ENCODE data around the gene EFHD1.
"Not testable (repeated sequence)": the region's sequence is repeated elsewhere in the genome, so short reads cannot be mapped to it uniquely, and the experiment has no call there.

Gene EFHD1

DNA sequence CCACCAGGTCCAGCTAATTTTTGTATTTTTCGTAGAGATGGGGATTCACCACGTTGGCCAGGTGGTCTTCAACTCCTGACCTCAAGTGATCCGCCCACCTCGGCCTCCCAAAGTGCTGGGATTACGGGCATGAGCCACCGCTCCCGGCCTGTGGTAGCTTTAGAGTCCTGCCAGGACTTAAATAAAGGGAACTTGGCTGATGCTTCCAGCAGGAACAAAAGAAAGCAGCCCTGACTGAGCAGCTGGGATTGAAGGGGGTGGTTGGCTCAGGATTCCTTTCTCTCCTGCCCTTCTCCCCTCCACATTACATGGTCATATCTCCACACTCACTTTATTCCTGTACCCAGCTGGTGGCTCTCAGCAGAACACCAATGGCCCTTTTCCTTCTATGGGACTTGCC is 20.0 kb downstream of the EFHD1 start:
- DNase-seq: no peak

DNA sequence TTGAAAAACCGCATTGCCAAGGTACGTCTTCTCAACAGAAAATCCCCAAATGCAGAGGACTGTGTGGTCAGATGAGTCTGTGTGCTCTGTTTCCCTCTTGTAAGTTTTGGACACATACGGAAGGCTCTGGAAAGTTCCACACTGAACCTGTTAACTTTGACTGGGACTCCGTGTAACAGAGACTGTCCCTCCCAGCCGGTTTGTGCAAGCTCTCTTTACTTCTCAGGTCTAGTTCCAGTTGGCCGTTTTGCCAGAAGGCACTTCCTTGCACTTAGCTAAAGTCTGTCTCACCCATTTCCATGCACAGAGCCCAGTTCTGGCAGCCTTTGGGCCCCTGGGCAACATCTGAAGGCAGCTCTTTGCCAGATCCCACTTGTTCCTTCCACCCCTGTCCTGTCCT is 22.0 kb downstream of the EFHD1 start:
- DNase-seq: no peak

DNA sequence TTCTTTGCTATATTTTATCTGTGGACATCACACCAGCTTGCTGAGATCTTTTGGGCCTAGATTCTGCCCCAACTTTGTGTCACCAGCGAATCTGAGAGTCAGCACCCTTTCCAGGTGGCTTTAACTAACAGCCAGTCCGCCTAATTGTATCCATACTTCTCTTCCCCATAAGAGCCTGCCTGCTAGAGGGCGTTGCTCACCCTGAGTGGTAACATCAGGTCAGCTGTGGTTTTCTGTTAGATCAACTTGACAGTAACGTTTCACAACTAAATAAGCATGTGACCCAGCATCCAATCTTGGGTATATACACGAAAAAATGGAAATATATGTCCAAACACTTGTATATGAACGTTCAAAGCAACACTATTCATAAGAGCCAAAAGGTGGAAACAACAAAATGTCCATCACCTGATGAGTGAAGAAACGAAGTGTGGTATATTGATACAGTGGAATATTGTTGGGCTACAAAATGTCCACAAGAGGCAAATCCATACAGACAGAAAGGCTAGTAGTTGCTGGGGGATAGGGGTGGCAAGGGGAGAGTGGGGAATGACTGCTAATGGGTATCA is 24.9 kb downstream of the EFHD1 start:
- DNase-seq: no peak

DNA sequence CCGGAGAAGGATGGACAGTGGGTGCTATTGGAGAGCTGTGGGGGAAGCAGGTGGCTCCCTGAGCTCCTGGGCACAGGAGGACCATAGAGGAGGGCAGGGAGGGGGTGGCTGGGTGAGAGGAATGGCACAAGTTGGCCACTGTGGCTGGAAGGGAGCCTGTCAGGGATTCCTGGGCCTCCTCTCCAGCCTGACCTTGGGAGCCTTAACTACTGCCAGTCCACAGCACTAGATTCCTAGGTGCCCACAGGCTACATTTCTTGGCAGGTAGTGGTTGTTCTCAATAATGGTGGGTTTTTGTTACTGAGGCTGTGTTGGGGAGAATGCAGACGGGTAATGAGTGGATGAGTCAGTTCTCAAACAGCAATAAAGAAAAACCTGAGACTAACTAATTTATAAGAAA is 26.0 kb downstream of the EFHD1 start:
- no peak for DNase-seq

DNA sequence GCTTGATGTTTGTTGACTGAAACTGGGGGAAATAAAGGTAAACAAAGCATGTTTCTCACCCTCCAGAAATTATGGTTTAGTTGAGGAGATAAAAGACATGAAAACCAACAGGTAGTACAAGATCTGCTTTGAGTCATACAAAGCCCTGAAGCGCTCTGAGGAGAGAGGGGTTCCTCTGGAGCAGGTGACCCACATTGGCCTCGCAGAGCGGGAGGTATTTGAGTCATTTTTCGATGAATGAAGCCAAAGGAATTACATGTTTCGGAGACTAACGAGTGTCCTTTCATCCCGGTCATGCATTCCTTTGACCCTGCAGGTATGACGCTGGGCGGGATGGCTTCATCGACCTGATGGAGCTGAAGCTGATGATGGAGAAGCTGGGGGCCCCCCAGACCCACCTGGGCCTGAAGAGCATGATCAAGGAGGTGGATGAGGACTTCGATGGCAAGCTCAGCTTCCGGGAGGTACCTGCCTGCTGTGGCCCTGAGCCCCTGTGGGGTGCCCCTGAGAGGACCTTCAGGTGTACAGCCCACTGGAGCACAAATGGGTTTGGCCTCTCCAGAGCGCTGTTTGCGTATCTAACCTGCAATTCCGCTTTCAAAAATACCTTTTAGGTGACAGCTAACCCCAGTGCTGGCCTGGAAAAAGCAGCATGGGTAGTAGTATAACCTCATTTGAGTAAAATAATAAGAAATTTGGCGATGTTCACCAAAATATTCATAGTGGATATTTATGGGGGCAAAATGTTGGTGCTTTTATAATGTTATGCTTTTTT is 29.3 kb downstream of the EFHD1 start:
- DNase-seq: no peak

DNA sequence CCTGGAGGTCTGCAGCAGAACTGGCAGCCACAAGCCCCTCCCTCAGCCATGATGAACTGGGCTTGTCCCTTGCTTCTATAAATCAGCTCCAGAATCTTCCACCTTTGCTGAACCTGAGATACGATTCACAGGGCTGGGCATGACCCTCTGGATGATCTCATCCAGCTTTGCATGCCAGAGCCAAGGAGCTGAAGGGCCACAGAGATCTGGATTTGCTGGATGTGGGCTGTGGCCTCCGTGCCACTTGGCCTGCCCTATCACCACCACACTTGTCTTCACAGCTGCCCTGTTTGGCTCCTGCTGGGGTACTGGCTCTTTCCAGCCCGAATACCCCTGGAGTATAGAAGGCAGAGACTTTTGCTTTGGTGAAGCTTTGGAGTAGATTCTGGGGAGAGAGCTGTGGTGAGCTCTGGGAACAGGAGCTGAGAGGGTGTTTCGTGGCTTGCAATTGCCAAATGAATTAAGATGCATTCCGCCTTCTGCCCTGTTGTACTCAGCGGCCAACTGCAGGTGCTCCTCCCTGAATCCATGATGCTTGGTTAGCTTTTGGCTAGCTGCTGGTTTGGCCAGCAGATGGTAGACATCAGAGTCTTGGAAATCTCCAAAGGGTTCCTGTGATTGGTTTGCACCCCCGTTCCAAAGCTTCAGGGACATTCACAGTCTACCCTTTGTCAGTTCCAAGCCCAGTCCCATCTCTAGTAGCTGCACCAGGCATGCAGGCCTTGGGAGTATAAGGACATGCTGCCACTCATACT is 32.8 kb downstream of the EFHD1 start:
- DNase-seq: no peak

DNA sequence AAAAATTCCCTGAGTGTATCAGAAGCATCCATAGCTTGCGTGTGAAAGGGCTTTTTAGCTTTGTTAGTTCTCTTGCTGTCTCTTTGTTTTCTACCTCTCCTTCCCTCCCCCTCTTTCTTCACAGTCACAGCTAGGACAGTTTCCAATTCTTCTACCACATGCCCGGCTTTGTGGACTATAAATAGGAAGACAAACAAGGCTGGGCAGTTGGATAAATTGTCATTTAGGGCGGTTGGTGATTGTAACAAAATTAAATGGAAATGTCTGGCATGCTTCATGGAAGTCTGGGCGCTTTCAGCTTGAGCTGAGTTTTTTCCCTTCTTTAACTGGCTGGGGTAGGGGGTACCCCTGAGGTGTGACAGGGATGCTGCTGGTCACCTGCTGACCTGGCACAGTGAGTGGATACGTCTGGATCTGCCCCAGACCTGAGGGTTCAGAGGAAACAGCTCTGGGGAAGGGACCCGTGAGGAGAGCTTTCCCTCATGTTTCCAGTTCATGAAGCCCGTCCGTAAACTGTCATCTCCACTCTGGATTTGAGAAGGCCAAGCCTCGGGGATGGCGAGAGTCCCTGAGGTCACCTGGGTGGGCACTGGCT is 34.7 kb downstream of the EFHD1 start:
- DNase-seq: no peak

DNA sequence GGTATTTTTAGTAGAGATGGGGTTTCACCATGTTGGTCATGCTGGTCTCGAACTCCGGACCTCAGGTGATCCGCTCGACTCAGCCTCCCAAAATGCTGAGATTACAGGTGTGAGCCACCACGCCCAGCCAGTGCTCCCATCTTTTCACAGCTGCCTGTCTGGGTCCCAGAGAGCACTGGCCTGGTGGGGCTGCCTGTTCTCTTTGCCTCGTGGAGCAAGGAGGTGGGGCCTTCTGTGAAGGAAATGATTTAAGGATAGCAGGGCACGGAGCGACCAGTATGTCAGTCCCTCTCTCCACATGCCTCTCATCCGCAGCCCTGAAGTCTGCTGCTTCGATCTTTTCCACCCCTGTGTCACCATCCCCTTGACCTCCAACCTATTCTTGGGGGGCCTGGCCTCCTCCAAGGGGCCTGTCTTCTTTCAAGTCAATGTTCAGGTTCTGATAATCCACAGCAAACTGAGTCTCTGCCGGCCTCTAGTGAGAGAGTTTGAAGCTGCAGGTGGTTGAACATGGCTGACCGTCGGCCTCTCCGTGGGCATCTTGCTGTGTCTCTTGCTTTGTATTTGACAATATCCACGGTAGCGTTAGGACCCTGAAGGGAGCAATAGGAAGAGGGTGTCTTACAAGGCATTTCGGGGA is 35.5 kb downstream of the EFHD1 start:
- no peak for DNase-seq

DNA sequence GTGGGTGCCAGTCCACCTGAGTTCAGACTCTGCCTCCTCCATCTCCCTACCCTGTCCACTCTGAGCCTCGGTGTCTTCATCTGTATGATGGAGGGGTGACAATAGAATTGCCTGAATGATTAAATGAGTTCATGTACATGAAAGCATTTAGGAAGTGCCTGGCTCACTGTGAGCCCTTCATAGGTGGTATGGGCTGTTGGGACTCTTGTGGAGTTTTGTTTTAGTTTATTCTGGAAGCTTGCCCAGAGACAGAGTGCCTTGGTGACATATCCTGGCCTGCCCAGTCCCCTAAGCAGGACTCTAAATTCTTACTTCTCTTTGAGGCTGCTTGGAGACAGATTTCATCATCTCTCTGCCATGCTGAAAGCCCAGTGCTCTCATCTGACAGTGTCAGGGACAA is 39.2 kb downstream of the EFHD1 start:
- no peak for DNase-seq

DNA sequence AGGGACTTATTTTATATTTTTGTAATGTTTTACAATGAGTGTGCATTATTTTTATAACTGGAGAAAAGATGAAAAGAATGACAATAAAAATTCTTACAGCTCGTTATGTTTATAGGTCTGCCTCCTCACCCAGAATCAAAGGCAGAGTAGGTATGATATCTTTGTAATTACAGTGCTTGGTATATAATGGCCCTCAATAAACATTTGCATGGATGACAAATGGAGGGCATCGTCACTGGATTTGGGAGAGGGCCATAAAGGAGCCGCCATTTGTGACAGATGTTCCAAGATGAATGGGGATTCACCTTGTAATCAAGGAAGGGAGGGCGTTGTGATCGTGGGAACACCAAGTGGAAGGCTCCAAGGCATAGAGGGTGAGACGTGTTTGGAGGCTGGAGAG is 41.1 kb downstream of the EFHD1 start:
- no peak for DNase-seq

DNA sequence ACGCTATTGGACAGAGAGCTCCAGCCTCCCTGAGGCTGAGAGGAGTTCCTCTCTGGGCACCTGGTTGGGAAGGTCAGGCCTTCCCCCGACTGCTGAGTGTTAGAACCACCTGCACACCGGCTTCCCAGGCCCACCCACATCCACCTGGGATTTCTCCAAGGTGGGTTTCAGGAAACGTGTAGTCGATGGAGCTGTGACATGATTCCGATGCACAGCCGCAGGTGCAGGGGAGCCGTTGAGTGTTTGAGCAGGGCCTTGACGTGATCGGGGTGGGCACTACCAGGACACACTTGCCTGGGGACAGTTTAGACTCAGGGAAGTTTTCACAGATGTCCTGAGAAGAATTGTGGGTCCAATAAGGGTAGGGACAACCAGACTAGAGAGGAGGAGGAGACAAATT is 42.0 kb downstream of the EFHD1 start:
- DNase-seq: no peak

DNA sequence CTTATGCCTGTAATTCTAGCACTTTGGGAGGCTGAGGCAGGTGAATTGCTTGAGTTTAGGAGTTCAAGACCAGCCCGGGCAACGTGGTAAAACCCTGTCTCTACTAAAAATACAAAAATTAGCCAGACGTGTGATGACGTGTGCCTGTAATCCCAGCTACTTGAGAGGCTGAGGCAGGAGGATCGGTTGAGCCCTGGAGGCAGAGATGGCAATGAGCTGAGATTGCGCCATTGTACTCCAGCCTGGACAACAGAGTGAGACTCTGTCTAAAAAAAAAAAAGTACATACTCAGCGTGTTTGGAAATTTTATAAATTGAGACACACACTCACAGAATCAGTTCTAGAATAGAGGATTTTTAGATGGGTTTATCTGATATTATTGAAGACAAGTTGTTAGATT is 46.6 kb downstream of the EFHD1 start:
- DNase-seq: no peak

DNA sequence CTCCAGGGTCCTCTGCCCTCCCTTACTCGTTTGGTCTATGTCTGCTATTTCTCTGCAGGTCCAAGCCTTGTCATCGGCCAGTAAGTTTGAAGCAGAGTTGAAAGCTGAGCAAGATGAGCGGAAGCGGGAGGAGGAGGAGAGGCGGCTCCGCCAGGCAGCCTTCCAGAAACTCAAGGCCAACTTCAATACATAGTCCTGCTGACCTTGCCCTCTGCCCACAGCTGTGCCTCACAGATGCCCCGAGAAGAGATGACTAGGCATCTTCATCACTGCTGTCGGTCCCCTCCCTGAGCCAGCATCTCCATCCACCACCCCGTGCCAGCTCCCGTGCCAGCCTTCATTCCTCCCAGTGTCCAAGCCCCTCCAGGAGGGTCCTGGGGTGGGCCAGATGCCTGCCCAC is 48.1 kb downstream of the EFHD1 start:
- DNase-seq: no peak

DNA sequence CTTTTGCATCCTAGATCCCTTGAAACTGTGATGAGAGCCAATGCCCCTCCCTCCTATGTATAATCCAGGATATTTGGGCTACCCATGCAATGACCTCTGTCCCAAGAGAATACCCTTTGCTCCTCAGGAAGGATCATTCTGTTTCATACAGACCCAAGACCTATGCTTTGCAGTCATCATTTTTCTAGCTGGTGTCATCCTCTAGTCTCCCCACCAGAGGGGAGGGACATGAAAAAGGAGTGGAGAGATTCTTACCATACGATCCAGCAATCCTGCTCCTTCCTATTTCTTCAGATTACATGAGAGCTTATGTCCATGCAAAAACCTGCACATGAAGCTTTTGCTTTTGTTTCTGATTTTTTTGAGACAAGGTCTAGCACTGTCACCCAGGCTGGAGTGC is 50.0 kb downstream of the EFHD1 start:
- no peak for DNase-seq

DNA sequence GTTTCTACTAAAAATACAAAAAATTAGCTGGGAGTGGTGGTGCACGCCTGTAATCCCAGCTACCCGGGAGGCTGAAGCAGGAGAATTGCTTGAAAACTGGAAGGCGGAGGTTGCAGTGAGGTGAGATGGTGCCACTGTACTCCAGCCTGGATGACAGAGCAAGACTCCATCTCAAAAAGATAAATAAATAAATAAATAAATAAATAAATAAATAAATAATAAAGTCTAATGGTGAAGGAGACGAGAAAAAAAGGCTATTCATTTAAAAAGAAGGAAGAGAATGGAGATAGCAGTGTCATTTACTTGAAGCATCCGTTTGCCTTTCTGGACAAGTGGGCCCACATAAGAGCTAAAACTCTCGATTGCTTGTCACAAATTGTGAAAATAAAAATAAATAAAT is 52.0 kb downstream of the EFHD1 start:
- DNase-seq: not testable (repeated sequence)

DNA sequence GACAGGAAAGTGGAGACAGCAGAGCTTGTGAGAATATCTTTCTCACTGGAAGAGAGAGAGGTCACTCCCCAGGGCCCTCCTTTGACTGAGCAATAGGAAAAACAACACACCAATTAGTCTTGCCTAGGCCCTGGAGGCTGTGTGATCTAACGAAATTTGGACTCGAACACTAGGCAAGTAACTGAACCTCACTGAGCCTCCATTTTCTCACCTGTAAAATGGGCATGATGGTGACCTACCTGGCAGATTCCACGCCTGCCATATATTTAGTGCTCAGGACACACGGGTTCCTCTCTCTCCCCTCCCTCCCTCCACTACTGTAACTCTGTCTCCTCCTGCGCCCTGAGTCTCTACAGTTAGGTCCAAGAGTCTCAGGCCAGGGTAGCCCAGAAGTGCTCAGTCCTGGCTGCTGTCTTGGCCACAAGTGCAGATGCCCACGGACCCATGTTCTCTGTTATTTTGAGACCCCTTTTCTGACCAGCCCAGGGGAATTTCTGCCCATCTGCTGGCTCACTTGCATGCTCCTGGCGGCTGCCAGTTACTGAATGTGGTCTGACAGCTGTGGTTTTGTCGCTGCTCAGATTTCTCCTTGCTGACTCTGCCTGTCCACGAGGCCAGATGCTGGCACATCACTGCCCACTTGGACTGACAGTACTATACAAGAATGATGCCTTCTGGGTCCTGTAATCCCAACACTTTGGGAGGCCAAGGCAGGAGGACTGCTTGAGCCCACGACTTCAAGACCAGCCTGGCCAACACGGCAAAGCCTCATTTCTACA is 54.2 kb downstream of the EFHD1 start:
- DNase-seq: no peak

DNA sequence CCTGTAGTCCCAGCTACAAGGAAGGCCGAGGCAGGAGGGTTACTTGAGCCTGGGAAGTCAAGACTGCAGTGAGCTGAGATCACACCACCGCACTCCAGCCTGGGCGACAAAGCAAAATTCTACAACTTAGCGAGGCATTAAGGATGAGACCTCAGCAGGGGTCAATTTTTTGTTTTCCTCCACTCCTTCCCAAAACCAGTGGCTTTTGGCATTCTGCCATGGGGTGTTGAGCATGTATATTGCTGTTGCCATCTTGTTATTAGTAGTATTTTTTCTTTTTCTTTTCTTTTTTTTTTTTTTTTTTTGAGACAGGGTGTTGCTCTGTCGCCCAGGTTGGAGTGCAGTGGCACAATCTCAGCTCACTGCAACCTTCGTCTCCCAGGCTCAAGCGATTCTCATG is 54.8 kb downstream of the EFHD1 start:
- DNase-seq: no peak

DNA sequence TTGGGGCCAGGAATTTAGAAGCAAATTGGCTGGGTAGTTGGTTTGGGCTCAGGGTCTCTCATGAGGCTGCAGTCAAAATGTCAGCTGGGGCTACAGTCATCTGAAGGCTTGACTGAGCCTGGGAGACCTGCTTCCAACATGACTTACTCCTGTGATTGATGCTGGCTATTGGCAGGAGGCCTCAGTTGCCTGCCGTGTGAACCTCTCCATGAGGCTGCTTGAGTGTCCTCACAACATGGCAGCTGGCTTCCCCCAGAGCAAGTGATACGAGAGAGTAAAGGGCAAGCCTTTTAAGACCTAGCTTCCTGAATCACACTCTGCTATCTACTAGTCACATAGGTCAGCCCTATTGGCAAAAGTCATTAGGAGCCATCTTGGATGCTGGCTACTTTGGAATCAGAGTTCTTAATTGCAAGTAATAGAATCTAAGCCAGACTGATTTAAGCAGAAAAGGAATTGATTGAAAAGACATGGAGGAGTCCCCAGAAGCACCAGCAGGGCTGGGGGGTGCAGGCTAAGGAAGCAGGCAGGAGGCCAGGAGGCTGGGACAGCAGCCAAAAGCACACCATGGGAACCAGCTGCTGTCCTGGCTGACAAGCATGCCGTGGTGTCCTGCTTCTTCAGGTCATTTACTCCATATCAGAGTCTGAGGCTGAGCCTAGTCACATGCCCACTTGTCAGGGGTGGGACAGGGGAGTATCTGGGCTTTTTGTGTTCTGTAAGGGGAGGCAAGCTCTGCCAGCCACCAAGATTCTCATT is 55.9 kb downstream of the EFHD1 start:
- DNase-seq: no peak

DNA sequence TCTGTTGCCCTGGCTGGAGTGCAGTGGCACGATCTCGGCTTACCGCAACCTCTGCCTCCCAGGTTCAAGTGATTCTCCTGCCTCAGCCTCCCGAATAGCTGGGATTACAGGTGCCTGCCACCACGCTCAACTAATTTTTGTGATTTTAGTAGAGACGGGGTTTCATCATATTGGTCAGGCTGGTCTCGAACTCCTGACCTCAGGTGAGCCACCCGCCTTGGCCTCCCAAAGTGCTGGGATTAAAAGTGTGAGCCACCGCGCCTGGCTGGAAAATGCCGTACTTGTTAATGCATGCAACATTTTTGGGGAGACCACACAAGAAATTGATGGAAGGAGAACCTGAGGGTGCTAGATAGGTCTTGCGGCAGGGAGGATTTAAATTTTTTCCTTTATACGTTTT is 57.7 kb downstream of the EFHD1 start:
- not testable (repeated sequence) for DNase-seq

DNA sequence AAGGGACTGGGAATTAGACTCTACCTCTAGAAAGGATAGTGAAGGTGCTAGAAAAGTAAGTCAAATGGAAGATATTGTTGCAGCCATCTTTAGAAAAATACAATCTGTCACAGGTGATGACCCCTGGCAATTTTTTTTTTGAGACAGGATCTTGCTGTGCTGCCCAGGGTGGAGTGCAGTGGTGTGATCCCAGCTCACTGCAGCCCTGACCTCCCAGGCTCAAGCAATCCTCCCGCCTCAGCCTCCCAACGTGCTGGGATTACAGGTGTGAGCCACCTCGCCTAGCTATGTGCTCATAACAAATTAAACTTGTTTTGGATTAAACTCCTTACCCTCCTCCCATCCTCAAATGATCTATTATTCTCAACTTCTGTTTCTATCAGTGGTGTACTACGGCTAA is 59.9 kb downstream of the EFHD1 start:
- DNase-seq: no peak

DNA sequence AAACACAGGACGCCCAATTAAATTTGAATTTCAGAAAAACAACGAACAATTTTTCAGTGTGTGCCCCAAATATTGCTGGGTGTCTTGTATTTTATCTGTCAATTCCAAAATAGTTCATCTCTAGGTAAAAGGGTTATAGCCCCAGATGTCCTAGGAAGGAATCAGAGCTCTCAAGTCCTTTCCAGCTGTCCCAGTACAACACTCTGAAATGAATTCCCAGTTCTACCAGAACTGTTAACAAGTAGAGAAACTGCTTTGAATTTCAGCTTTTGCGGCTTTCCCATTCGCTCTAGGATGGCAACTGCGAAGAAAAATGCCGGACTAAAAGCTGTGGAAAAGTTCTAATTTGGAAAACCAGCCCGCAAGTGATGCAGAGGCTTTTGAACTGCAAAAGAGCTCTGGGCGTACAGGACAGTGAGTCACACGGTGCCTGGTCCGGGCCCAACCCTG is 63.2 kb downstream of the EFHD1 start:
- no peak for DNase-seq

Data from NCI-H1048 (cell line).